ENCODE data around the gene AIFM3. TPM values are rescaled to one million over a fixed set of nuclear protein-coding genes. Genes with fewer than 3 reads are reported as not detected.

Gene AIFM3
- total and polyA plus RNA-seq, 2 of the 13 experiments (the other 11 are each of a cell fraction or from before 2014, with no cell fraction given), result 9.0 to 15.3 TPM

- no peak for FAIRE-seq
Observed at GRCh38 chr22:20946080-20946986, 20.7 kb upstream of the AIFM3 start.

GRCh38 chr22:20946991-20947390 is 20.1 kb upstream of the AIFM3 start:
- ChIA-PET POLR2A (interaction anchor here (0.6 to 1.2 kb wide), 2 partner anchors 10 to 61 kb away, joined by 3 to 4 read pairs; no protein-coding TSS in a partner anchor), CTCF (ENCODE audit: low intra/inter-chr PET ratio, low total read pairs) (no interaction called here)
- WGBS (ENCODE audit: low lambda C conversion rate), result 100% methylated on average over 1 of the region's 1 CpG
- no peaks in the 10 kb centered on the region for H3K27me3 ChIP-seq (ENCODE audit: control insufficient read depth in 1 of 2, insufficient read depth in 2 of 2, low read length in 2 of 2)
- in situ Hi-C loops (cut with HindIII; ENCODE audit: extremely low pct_ligation_motif_present, low pct_unique_long_range_greater_than_20kb) (no loop called here), intact Hi-C loops (cut with micrococcal nuclease; ENCODE audit: unreplicated experiment) (no loop called here)
- H3K27ac ChIP-seq (ENCODE audit: extremely low read length, insufficient read depth, low read length), result peak overlapping the region; percentile 3
- H3K9me3 ChIP-seq (ENCODE audit: low read length), result no peaks in the 10 kb centered on the region
- peaks cover 5 to 45% of the 10 kb centered on the region in 2 experiments for H3K36me3 ChIP-seq (replicated peaks in 1 of 2; ENCODE audit: control insufficient read depth in 1 of 2, insufficient read depth in 2 of 2, low read length in 2 of 2)
- H3K4me1 ChIP-seq (ENCODE audit: insufficient read depth, low read length), result peaks cover 94% of the 10 kb centered on the region
- H3K79me2 ChIP-seq (ENCODE audit: insufficient read depth, low read length), result peaks cover 85% of the 10 kb centered on the region
- no peak overlapping the region for H2AFZ ChIP-seq (ENCODE audit: low read length)
- H3K9ac ChIP-seq (ENCODE audit: insufficient read depth, low read depth, low read length), result no peak overlapping the region
- FAIRE-seq (no peak), DNase-seq (ENCODE audit: low spot score) (no peak), ATAC-seq (no peak)
- peaks cover 69% of the 10 kb centered on the region for H4K20me1 ChIP-seq (ENCODE audit: insufficient read depth, low read length)
- no peak overlapping the region for H3K4me3 ChIP-seq (replicated peaks in 1 of 3; ENCODE audit: insufficient read depth in 1 of 3, low read depth in 2 of 3, low read length in 3 of 3)
- H3K4me2 ChIP-seq (ENCODE audit: low read depth, low read length), result peak overlapping the region; percentile 1; the same call in 1 of the 2 replicates
- no TSS peak for BruUV-seq (replicated peaks)
- TF ChIP-seq ZNF275 (CRISPR knock-in tag; IDR thresholded peaks at IDR 0.05; ENCODE audit: borderline replicate concordance) (no peak), ZFP41 (CRISPR knock-in tag; IDR thresholded peaks at IDR 0.05; ENCODE audit: borderline replicate concordance) (no peak), ZNF501 (CRISPR knock-in tag; IDR thresholded peaks at IDR 0.05) (no peak), ZNF382 (CRISPR knock-in tag; IDR thresholded peaks at IDR 0.05; ENCODE audit: borderline replicate concordance) (no peak), DZIP1 (CRISPR knock-in tag; IDR thresholded peaks at IDR 0.05) (no peak)

More at GRCh38 chr22:20946080-20946986, 20.7 kb upstream of the AIFM3 start:
- 81% methylated on average over 7 of the region's 7 CpGs for WGBS (ENCODE audit: low lambda C conversion rate)
- H3K4me2 ChIP-seq (ENCODE audit: low read depth, low read length), result peak overlapping the region; percentile 1; the same call in 1 of the 2 replicates
- peaks cover 5 to 48% of the 10 kb centered on the region in 2 experiments for H3K36me3 ChIP-seq (replicated peaks in 1 of 2; ENCODE audit: control insufficient read depth in 1 of 2, insufficient read depth in 2 of 2, low read length in 2 of 2)
- H3K27ac ChIP-seq (ENCODE audit: extremely low read length, insufficient read depth, low read length), result peak overlapping the region; percentile 3
- intact Hi-C loops (cut with micrococcal nuclease; ENCODE audit: unreplicated experiment), result no loop called here
- POLR2A ChIA-PET, result interaction anchor here (1.2 kb wide), 1 partner anchor 60 kb away, joined by 4 read pairs; no protein-coding TSS in a partner anchor
- TF ChIP-seq ZFYVE20 (CRISPR knock-in tag; IDR thresholded peaks at IDR 0.05; ENCODE audit: borderline replicate concordance, low read depth) (no peak), SAP130 (CRISPR knock-in tag; IDR thresholded peaks at IDR 0.05; ENCODE audit: low read depth) (0 out of 2 replicates have a peak, but pooled peaks have one; percentile 11), ZNF232 (CRISPR knock-in tag; IDR thresholded peaks at IDR 0.05; ENCODE audit: borderline replicate concordance) (no peak), YY1 (IDR thresholded peaks at IDR 0.05; ENCODE audit: insufficient read depth, insufficient replicate concordance, low read depth, low read length) (peak; percentile 69), SP140L (CRISPR knock-in tag; IDR thresholded peaks at IDR 0.05; ENCODE audit: borderline replicate concordance) (no peak), ZFP41 (CRISPR knock-in tag; IDR thresholded peaks at IDR 0.05; ENCODE audit: borderline replicate concordance) (no peak), ZSCAN30 (CRISPR knock-in tag; IDR thresholded peaks at IDR 0.05) (no peak), JUNB (CRISPR knock-in tag; IDR thresholded peaks at IDR 0.05; ENCODE audit: borderline replicate concordance) (no peak), REPIN1 (CRISPR knock-in tag; IDR thresholded peaks at IDR 0.05; ENCODE audit: borderline replicate concordance, low read depth) (no peak), ZNF446 (CRISPR knock-in tag; IDR thresholded peaks at IDR 0.05) (0 out of 2 replicates have a peak, but pooled peaks have one; percentile 17)
- H3K79me2 ChIP-seq (ENCODE audit: insufficient read depth, low read length), result peaks cover 85% of the 10 kb centered on the region
- CTCF ChIA-PET (ENCODE audit: low intra/inter-chr PET ratio, low total read pairs), result no interaction called here
- BruUV-seq (replicated peaks), result no TSS peak
- in situ Hi-C loops (cut with HindIII; ENCODE audit: extremely low pct_ligation_motif_present, low pct_unique_long_range_greater_than_20kb), result no loop called here
- H3K4me3 ChIP-seq (replicated peaks in 1 of 3; ENCODE audit: insufficient read depth in 1 of 3, low read depth in 2 of 3, low read length in 3 of 3), result no peak overlapping the region
- no peaks in the 10 kb centered on the region for H3K9me3 ChIP-seq (ENCODE audit: low read length)
- H4K20me1 ChIP-seq (ENCODE audit: insufficient read depth, low read length), result peaks cover 74% of the 10 kb centered on the region
- H2AFZ ChIP-seq (ENCODE audit: low read length), result no peak overlapping the region
- H3K9ac ChIP-seq (ENCODE audit: insufficient read depth, low read depth, low read length), result no peak overlapping the region
- ATAC-seq, result no peak
- DNase-seq (ENCODE audit: low spot score), result no peak
- H3K4me1 ChIP-seq (ENCODE audit: insufficient read depth, low read length), result peaks cover 92% of the 10 kb centered on the region
- no peaks in the 10 kb centered on the region for H3K27me3 ChIP-seq (ENCODE audit: control insufficient read depth in 1 of 2, insufficient read depth in 2 of 2, low read length in 2 of 2)
